Measurements from ENCODE around the gene SLC35G6.

GRCh38 chr17:7508846-7509245, 27.6 kb downstream of the SLC35G6 start:
- no peak for TF ChIP-seq MAX (IDR thresholded peaks at IDR 0.05)
- TF ChIP-seq MAFK (IDR thresholded peaks at IDR 0.05; ENCODE audit: partially characterized antibody) = no peak
- TF ChIP-seq CTCF (IDR thresholded peaks at IDR 0.05) = no peak
- TF ChIP-seq RAD21 (conservative IDR thresholded peaks at IDR 0.05 in 1 of 2, IDR thresholded peaks at IDR 0.05 in 1 of 2) = no peak
- TF ChIP-seq SMC3 (IDR thresholded peaks at IDR 0.05) = no peak
- no peak for TF ChIP-seq CHD4 (IDR thresholded peaks at IDR 0.05; ENCODE audit: borderline replicate concordance)
- no peak for TF ChIP-seq POLR2A (IDR thresholded peaks at IDR 0.05; ENCODE audit: low read length)
- TF ChIP-seq PBX3 (IDR thresholded peaks at IDR 0.05) = no peak
- TF ChIP-seq CEBPB (IDR thresholded peaks at IDR 0.05) = no peak
- TF ChIP-seq JUNB (IDR thresholded peaks at IDR 0.05) = no peak
- TF ChIP-seq JUN (IDR thresholded peaks at IDR 0.05) = no peak
- no peak for TF ChIP-seq HMGXB4 (CRISPR knock-in tag; IDR thresholded peaks at IDR 0.05; ENCODE audit: borderline replicate concordance)

Measured in A549 (cell line).